ENCODE data around the gene SERPINB12. TPM values are rescaled to one million over a fixed set of nuclear protein-coding genes. Genes with fewer than 3 reads are reported as not detected.

The SERPINB12 gene
- total RNA-seq, 1 donor from 2014 or later, result not detected

GRCh38 chr18:63588909-63589308 is 46.7 kb downstream of the SERPINB12 start:
- DNase-seq (no peak), ATAC-seq (no peak)
- Histone ChIP-seq H3K27ac (no peak overlapping the region), H3K27me3 (no peaks in the 10 kb centered on the region), H3K4me1 (no peaks in the 10 kb centered on the region), H3K36me3 (no peaks in the 10 kb centered on the region), H3K9me3 (no peaks in the 10 kb centered on the region), H3K4me3 (no peak overlapping the region)
- no peak for TF ChIP-seq CTCF (IDR thresholded peaks at IDR 0.05)
- intact Hi-C loops (cut with DNase I), result no loop called here

- DNase-seq (peak; percentile 69), ATAC-seq (peak; percentile 89)
- intact Hi-C loops (cut with DNase I), result no loop called here
- Histone ChIP-seq H3K4me3 (no peak overlapping the region), H3K4me1 (no peaks in the 10 kb centered on the region), H3K27me3 (no peaks in the 10 kb centered on the region), H3K27ac (no peak overlapping the region), H3K36me3 (no peaks in the 10 kb centered on the region), H3K9me3 (no peaks in the 10 kb centered on the region)
- no peak for TF ChIP-seq CTCF (IDR thresholded peaks at IDR 0.05)
Measured at GRCh38 chr18:63590373-63590772, 48.2 kb downstream of the SERPINB12 start.

GRCh38 chr18:63590966-63591695 is 49.0 kb downstream of the SERPINB12 start:
- Histone ChIP-seq H3K4me3 (no peak overlapping the region), H3K27ac (no peak overlapping the region), H3K4me1 (no peaks in the 10 kb centered on the region), H3K36me3 (no peaks in the 10 kb centered on the region), H3K9me3 (no peaks in the 10 kb centered on the region), H3K27me3 (no peaks in the 10 kb centered on the region)
- ATAC-seq (no peak), DNase-seq (no peak)
- TF ChIP-seq CTCF (IDR thresholded peaks at IDR 0.05), result no peak
- intact Hi-C loops (cut with DNase I), result no loop called here

- H3K9me3 ChIP-seq, result no peaks in the 10 kb centered on the region
- ATAC-seq (no peak), DNase-seq (no peak)
- no peaks in the 10 kb centered on the region for H3K27me3 ChIP-seq
- H3K36me3 ChIP-seq, result no peaks in the 10 kb centered on the region
- TF ChIP-seq CTCF (IDR thresholded peaks at IDR 0.05), result no peak
- no peaks in the 10 kb centered on the region for H3K4me1 ChIP-seq
- H3K4me3 ChIP-seq, result no peak overlapping the region
- intact Hi-C loops (cut with DNase I), result no loop called here
- H3K27ac ChIP-seq, result no peak overlapping the region
Measured at GRCh38 chr18:63591725-63592124, 49.6 kb downstream of the SERPINB12 start.

- TF ChIP-seq CTCF (IDR thresholded peaks at IDR 0.05), result no peak
- no peak for DNase-seq
- Histone ChIP-seq H3K36me3 (no peaks in the 10 kb centered on the region), H3K9me3 (no peaks in the 10 kb centered on the region), H3K4me3 (no peak overlapping the region), H3K27me3 (no peaks in the 10 kb centered on the region), H3K27ac (no peak overlapping the region), H3K4me1 (no peaks in the 10 kb centered on the region)
- intact Hi-C loops (cut with DNase I), result no loop called here
- ATAC-seq, result no peak
Measured at GRCh38 chr18:63592471-63592870, 50.3 kb downstream of the SERPINB12 start.

GRCh38 chr18:63596964-63597363 is 54.8 kb downstream of the SERPINB12 start:
- Histone ChIP-seq H3K27ac (no peak overlapping the region), H3K27me3 (no peaks in the 10 kb centered on the region), H3K9me3 (no peaks in the 10 kb centered on the region), H3K36me3 (no peaks in the 10 kb centered on the region), H3K4me3 (no peak overlapping the region), H3K4me1 (no peaks in the 10 kb centered on the region)
- intact Hi-C loops (cut with DNase I), result no loop called here
- DNase-seq (no peak), ATAC-seq (no peak)
- no peak for TF ChIP-seq CTCF (IDR thresholded peaks at IDR 0.05)
